Activated T-helper 17 cell treated with anti-CD3 and anti-CD28 coated beads, Interleukin-2, amount 50 U/mL, for 72 hours (primary cell): ENCODE data around the gene ACAP3. TPM values are rescaled to one million over a fixed set of nuclear protein-coding genes. Genes with fewer than 3 reads are reported as not detected.

ENCODE experiments used
- ATAC-seq: fragments of 150-1000 bp; cut with Tn5 transposase; replicated peaks from 2 replicates; pipeline ENCODE4 v1.10.0; 2021; ENCODE audit warnings: mild to moderate bottlenecking, moderate library complexity
- H3K27ac Mint-ChIP-seq: one replicate; pipeline ENCODE4 v1.8.0; 2022; ENCODE audit warnings: mixed read lengths
- H3K27me3 Mint-ChIP-seq: one replicate; pipeline ENCODE4 v1.8.0; 2022; ENCODE audit warnings: mixed read lengths
- H3K36me3 Mint-ChIP-seq: one replicate; pipeline ENCODE4 v1.8.0; 2022; ENCODE audit warnings: low read depth, mild to moderate bottlenecking, mixed read lengths
- H3K4me1 Mint-ChIP-seq: one replicate; pipeline ENCODE4 v1.8.0; 2022; ENCODE audit warnings: mixed read lengths
- H3K4me3 Mint-ChIP-seq: one replicate; pipeline ENCODE4 v1.8.0; 2022; ENCODE audit warnings: mild to moderate bottlenecking, mixed read lengths
- H3K9me3 Mint-ChIP-seq: one replicate; pipeline ENCODE4 v1.8.0; 2022; ENCODE audit warnings: mixed read lengths
- total RNA-seq, 2 donors: library from RNA; stranded (reverse); gene quantifications; one replicate each; pipeline ENCODE4 v1.2.3, GENCODE V29; 2022

The ACAP3 gene
- total RNA-seq, 2 donors from 2014 or later = 41.4 to 43.3 TPM

DNA sequence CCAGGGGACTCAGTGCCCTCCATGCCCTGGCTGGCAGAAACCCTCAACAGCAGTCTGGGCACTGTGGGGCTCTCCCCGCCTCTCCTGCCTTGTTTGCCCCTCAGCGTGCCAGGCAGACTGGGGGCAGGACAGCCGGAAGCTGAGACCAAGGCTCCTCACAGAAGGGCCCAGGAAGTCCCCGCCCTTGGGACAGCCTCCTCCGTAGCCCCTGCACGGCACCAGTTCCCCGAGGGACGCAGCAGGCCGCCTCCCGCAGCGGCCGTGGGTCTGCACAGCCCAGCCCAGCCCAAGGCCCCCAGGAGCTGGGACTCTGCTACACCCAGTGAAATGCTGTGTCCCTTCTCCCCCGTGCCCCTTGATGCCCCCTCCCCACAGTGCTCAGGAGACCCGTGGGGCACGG is 20.5 kb upstream of the ACAP3 start:
- Mint-ChIP-seq H3K9me3 (no peaks in the 10 kb centered on the region), H3K4me3 (no peak overlapping the region), H3K36me3 (peaks cover 6% of the 10 kb centered on the region), H3K27me3 (no peaks in the 10 kb centered on the region), H3K27ac (no peak overlapping the region), H3K4me1 (peaks cover 6% of the 10 kb centered on the region)
- ATAC-seq = no peak

DNA sequence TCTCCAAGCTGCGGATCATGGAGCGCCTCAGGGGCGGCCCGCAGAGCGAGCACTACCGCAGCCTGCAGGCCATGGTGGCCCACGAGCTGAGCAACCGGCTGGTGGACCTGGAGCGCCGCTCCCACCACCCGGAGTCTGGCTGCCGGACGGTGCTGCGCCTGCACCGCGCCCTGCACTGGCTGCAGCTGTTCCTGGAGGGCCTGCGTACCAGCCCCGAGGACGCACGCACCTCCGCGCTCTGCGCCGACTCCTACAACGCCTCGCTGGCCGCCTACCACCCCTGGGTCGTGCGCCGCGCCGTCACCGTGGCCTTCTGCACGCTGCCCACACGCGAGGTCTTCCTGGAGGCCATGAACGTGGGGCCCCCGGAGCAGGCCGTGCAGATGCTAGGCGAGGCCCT is 19.6 kb upstream of the ACAP3 start:
- Mint-ChIP-seq H3K27ac (no peak overlapping the region), H3K4me3 (no peak overlapping the region), H3K36me3 (peaks cover 6% of the 10 kb centered on the region), H3K9me3 (no peaks in the 10 kb centered on the region), H3K4me1 (peaks cover 10% of the 10 kb centered on the region), H3K27me3 (no peaks in the 10 kb centered on the region)
- no peak for ATAC-seq

DNA sequence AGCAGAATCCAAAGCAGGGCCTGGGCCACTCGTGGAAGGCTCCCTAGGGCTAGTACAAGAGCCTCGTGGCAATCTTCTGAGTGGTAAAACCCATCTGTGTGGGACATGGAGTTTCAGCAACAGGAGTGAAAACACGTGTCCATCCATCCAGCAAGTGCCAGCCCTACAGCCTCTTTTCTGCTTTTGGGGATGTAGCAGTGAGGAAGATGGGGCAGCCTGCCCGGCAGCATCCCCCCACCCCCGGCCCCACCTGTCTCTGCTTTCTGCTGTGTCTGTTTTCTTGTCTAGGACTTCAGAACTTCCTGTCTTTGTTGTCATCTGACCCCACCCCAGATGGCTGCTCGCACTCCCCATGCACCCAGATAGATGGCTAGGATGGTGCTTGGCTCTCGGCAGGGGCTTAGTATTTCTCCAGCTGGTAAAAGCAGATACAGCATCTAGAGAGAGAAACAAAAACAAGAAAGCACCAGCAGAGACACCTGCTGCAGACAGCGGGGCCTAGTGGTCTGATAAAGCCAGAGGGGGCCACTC is 18.4 kb upstream of the ACAP3 start:
- Mint-ChIP-seq H3K27me3 (no peaks in the 10 kb centered on the region), H3K4me1 (peaks cover 13% of the 10 kb centered on the region), H3K27ac (peak overlapping the region; percentile 59)

DNA sequence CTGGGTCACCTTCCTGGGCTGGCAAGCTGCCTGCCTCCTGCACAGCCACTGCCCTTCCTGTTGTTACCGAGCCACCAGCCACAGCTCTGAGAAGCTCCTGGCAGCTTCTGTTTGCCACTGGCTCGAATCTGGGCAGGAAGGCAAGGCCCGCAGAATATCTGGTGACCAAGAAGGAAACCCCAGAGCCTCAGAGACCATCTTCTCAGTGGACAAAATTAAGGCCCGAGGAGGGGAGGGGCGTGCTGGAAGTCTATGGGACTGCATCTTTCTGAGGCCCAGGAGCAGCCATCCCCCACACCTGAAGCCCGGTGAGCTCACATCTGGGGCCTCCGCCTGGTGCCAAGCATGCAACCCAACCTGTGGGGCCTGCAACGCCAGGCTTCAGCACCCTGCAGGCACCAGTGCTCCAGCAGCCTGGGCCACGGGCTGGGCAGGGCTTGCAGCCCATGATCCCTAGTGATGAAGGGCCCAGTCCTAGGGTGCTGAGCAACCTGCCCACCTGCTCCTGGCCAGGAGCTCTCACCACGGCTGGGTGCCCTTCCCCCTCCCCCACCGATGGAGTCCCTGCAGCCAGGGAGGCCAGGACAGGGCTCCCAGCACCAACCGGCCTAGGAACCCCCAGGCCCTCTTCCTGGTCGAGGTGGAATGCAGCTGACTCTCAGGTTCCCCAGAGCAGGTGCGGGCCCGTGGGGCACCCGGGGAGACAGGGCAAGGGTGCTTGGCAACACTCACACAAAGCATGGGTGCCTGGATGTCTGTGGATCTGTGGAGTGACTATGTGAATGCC is 17.8 kb upstream of the ACAP3 start:
- no peaks in the 10 kb centered on the region for H3K27me3 Mint-ChIP-seq
- peak overlapping the region; percentile 69 for H3K4me3 Mint-ChIP-seq
- peak overlapping the region; percentile 59 for H3K27ac Mint-ChIP-seq
- H3K4me1 Mint-ChIP-seq = peaks cover 13% of the 10 kb centered on the region
- no peaks in the 10 kb centered on the region for H3K9me3 Mint-ChIP-seq
- H3K36me3 Mint-ChIP-seq = peaks cover 6% of the 10 kb centered on the region
- no peak for ATAC-seq

More for the DNA sequence above, 18.4 kb upstream of the ACAP3 start:
- H3K36me3 Mint-ChIP-seq = peaks cover 6% of the 10 kb centered on the region
- peak overlapping the region; percentile 69 for H3K4me3 Mint-ChIP-seq
- ATAC-seq = no peak
- H3K9me3 Mint-ChIP-seq = no peaks in the 10 kb centered on the region

DNA sequence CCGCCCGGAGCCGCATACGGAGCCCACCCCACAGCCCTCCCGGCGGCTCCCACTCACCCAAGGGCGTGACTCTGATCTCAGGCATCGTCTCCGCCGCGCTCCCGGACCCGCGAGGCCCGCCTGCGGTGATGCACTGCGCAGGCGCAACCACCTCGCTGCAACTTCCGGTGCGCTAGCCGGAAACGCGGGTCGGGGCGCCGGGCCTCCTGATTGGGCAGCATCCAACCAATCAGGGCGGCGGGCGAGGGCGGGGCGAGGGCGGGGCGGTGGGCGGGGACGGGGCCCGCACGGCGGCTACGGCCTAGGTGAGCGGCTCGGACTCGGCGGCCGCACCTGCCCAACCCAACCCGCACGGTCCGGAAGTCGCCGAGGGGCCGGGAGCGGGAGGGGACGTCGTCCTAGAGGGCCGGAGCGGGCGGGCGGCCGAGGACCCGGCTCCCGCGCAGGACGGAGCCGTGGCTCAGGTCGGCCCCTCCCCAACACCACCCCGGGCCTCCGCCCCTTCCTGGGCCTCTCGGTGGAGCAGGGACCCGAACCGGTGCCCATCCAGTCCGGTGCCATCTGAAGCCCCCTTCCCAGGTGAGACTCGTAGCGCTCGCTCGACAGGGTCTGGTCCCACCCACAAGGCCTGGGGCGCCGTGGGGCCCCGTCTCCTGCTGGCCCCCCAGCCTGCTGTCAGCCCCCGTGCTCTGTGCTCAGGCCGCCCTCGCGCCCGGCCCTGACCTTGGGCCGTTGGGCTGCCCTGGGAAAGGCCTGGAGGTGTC is 17.0 kb upstream of the ACAP3 start, which contains the start of the genes CPTP and INTS11:
Gene CPTP, plus strand, starts transcription at position 279 of the 764 bp plus-strand sequence. CDS start 2,109 bp downstream, outside the sequence.
Gene INTS11, minus strand, starts transcription at position 137 of the 764 bp plus-strand sequence. Its CDS starts 52 bp downstream, at position 85.
- peak; percentile 91 for ATAC-seq
- Mint-ChIP-seq H3K27me3 (no peaks in the 10 kb centered on the region), H3K4me1 (peaks cover 13% of the 10 kb centered on the region), H3K36me3 (peaks cover 12% of the 10 kb centered on the region), H3K9me3 (no peaks in the 10 kb centered on the region), H3K4me3 (peak within 1 kb of the TSS; percentile 80), H3K27ac (peak within 1 kb of the TSS; percentile 86)

DNA sequence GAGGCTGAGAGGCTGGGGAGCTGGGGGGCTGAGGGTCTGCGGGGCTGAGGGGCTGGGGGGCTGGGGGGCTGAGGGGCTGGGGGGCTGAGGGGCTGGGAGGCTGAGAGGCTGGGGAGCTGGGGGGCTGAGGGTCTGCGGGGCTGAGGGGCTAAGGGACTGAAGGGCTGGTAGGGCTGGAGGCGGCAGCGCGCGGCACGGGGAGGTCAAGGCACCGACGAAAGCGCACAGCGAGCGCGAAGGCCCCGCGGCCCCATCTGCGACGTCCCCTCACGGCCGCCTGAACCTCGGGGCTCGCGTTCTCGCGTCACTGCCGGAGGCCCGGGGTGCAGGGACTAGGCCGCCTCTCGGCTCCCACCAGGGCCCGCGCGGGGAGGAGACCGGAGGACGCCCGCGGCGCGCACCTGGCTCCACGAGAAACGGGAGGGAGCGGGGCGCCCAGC is 16.4 kb upstream of the ACAP3 start:
- ATAC-seq = no peak
- Mint-ChIP-seq H3K27ac (peak overlapping the region; percentile 83), H3K4me3 (peak overlapping the region; percentile 80), H3K9me3 (no peaks in the 10 kb centered on the region), H3K4me1 (peaks cover 13% of the 10 kb centered on the region), H3K27me3 (no peaks in the 10 kb centered on the region), H3K36me3 (peaks cover 18% of the 10 kb centered on the region)

DNA sequence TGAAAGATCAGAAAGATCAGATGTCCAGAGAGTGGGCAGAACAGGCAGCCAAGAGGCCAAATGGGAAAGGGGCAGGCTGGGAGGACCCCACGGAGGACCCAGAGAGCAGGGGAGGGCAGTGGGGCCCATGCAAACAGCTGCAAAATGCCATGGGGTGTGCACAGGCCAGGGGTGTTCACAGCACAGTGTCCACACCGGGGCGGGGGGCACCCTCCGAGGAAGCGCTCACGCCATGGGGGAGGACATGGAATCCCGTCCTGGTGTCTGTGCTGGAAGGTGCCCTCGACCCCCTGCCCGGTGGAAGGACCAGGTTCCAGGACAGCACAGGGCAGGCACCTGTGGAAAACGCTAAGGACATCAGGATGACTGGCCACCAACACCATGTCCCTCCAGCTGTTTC is 15.2 kb upstream of the ACAP3 start:
- H3K4me1 Mint-ChIP-seq = peaks cover 13% of the 10 kb centered on the region
- H3K36me3 Mint-ChIP-seq = peaks cover 29% of the 10 kb centered on the region
- H3K27ac Mint-ChIP-seq = peak overlapping the region; percentile 86
- H3K9me3 Mint-ChIP-seq = no peaks in the 10 kb centered on the region
- peak overlapping the region; percentile 80 for H3K4me3 Mint-ChIP-seq
- no peaks in the 10 kb centered on the region for H3K27me3 Mint-ChIP-seq
- ATAC-seq = no peak

DNA sequence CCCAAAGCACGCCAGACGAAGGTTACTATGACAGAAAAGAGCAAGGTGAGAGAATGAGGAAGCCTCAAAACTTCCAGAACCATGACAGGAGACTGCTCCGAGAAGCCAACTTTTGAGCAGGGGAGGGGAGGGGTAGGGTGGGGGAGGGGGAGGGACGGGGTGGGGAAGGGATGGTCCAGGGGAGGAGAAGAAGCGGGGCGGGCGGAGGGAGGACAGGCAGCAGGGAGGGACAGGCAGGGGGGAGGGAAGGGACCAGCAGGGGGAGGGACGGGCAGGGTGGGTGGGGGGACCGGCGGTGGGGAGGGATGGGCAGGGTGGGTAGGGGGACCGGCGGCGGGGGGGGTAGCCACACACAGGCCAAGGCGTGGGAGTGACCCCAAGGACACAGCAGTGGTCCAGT is 14.7 kb upstream of the ACAP3 start:
- Mint-ChIP-seq H3K36me3 (peaks cover 34% of the 10 kb centered on the region), H3K4me1 (peaks cover 13% of the 10 kb centered on the region), H3K27me3 (no peaks in the 10 kb centered on the region), H3K4me3 (peak overlapping the region; percentile 80), H3K27ac (peak overlapping the region; percentile 86), H3K9me3 (no peaks in the 10 kb centered on the region)
- no peak for ATAC-seq

DNA sequence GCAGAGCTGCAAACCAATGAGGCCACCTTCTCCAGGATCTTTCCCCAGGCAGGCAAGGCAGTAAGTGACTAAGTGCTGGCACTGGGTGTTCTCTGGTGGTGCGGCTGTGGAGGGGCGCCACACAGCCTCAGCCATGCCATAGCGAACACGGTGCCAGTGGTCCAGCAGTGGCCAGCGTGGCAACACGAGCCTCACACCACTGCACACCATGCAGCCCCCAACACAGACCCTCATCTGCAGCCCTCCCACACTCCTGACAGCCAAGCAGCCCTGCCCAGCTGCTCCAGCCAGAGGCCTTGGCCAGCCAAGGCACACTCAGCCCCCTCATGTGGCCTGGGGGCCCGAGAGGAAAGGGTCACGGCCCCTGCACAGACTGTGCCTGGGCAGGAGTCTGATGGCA is 13.7 kb upstream of the ACAP3 start:
- no peak for ATAC-seq
- H3K4me3 Mint-ChIP-seq = no peak overlapping the region
- peaks cover 42% of the 10 kb centered on the region for H3K36me3 Mint-ChIP-seq
- H3K27ac Mint-ChIP-seq = no peak overlapping the region
- peaks cover 13% of the 10 kb centered on the region for H3K4me1 Mint-ChIP-seq
- no peaks in the 10 kb centered on the region for H3K9me3 Mint-ChIP-seq
- H3K27me3 Mint-ChIP-seq = no peaks in the 10 kb centered on the region

DNA sequence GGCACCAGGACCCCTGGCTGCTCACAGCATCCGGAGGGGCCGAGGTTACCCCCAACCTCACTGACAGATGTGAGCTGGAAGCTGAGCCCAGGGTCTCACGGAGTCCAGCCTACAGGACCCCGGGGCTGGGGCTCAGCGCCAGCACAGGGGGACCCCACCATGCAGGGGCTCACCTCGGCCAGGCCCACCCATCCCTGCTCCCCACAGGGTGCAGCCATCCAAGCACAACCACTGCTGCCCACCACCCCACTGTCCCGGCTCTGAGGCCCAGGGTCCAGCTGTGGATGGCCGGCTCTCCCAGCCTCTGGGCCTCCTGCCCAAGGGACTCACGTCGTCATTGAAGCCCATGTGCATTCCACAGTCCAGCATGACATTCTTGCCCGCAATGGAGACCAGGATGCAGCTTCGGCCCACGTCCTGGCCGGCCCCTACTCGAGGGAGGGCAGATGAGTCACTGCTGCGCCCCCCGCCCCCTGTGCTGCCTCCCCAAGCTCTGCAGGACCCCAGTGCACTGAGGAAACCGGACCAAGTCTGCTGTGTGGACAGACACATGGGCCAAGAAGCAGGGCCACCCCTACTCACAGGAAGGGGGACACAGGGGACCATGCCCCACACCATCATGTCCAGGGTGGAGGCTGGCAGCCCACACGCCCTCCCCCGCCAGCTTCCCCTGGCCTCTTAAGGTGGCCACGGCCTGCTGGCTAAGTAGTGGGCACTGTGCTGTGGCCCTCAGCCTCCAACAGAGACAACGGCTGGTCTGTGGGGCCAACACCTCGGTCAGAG is 13.1 kb upstream of the ACAP3 start:
- peaks cover 48% of the 10 kb centered on the region for H3K36me3 Mint-ChIP-seq
- ATAC-seq = no peak
- H3K4me3 Mint-ChIP-seq = no peak overlapping the region
- no peaks in the 10 kb centered on the region for H3K9me3 Mint-ChIP-seq
- H3K4me1 Mint-ChIP-seq = peaks cover 13% of the 10 kb centered on the region
- H3K27ac Mint-ChIP-seq = no peak overlapping the region
- no peaks in the 10 kb centered on the region for H3K27me3 Mint-ChIP-seq

DNA sequence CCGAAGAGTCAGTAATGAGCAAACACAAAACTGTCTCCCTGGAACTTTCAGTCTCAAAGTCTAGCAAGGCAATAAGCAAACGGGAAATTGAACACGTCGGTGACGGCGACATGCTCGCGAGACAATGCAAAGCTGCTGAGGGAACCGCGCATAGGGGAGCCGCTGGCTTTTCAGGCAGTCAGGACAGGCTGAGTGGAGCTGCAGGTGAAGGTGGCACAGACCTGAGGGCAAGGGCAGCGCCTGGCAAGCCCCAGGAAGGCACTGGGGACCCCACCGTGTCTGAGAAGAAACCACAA is 11.9 kb upstream of the ACAP3 start:
- no peaks in the 10 kb centered on the region for H3K27me3 Mint-ChIP-seq
- no peak for ATAC-seq
- peaks cover 13% of the 10 kb centered on the region for H3K4me1 Mint-ChIP-seq
- no peak overlapping the region for H3K27ac Mint-ChIP-seq
- no peaks in the 10 kb centered on the region for H3K9me3 Mint-ChIP-seq
- H3K36me3 Mint-ChIP-seq = peaks cover 58% of the 10 kb centered on the region
- no peak overlapping the region for H3K4me3 Mint-ChIP-seq

DNA sequence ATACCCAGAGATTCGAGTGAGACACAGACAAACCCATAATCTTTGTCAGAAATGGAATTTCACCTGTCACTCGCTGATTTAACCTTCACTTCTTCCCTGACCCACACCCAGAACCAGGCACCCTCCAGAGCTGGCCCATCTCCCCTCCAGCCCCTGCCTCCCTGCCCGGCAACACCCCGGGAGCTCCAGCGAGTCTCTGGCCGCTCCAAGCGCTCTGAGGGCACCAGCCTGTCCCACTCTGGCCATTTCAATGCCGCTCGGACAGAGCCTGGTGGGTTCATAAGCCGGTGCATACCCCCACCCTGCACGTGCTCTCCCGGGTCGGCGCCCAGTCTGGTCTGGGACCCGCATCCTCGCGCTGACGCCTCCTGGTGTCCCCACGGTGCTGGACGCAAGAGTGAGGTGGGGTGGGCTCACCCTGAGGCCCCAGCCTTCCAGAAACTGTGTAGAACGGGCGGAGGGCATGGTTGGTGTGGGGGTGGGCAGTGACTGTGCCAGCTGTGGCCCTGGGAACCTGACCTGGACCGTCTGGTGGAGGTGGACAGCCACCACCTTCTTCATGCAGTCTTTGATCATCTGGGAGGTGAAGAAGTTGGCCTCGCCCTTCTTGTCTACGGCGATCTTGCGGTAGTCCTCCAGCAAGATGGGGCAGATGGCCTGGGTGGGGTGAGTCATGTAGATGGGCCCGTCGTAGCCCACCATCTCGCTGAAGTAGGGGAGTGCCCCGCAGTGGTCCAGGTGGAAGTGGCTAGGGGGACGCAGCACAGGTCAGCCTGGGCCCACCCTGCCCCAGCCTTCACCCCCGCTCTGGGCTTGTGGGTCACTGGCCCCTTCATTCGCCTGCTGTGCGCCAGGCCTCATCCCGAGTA is 11.3 kb upstream of the ACAP3 start:
- no peaks in the 10 kb centered on the region for H3K27me3 Mint-ChIP-seq
- H3K27ac Mint-ChIP-seq = no peak overlapping the region
- no peak for ATAC-seq
- H3K36me3 Mint-ChIP-seq = peaks cover 58% of the 10 kb centered on the region
- no peak overlapping the region for H3K4me3 Mint-ChIP-seq
- H3K4me1 Mint-ChIP-seq = peaks cover 13% of the 10 kb centered on the region
- H3K9me3 Mint-ChIP-seq = no peaks in the 10 kb centered on the region

DNA sequence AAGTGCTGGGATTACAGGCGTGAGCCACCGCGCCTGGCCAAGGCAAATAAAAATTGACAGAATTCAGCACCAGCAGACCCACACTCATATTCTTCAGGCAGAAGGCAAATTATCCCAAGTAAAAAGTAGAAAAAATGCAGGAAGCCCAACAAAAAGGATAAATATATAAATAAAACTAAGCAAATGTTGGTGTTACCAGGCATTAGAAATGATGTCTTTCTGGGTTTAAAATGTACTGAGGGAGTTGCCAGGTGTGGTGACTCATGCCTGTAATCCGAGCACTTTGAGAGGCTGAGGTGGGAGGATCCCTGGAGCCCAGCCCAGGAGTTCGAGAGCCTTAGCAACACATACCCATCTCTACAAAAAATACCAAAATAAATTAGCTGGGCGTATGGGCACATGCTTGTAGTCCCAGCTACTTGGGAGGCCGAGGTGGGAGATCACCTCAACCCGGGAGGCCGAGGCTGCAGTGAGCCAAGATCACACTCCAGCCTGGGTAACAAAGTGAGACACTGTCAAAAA is 10.5 kb upstream of the ACAP3 start:
- Mint-ChIP-seq H3K4me3 (no peak overlapping the region), H3K36me3 (peaks cover 60% of the 10 kb centered on the region), H3K27ac (no peak overlapping the region), H3K27me3 (no peaks in the 10 kb centered on the region), H3K4me1 (peaks cover 7% of the 10 kb centered on the region), H3K9me3 (no peaks in the 10 kb centered on the region)
- no peak for ATAC-seq
